Measurements from ENCODE around the gene MAML2.
"Not testable (repeated sequence)": the region's sequence is repeated elsewhere in the genome, so short reads cannot be mapped to it uniquely, and the experiment has no call there.

The MAML2 gene

GRCh38 chr11:96293109-96293508 is 49.9 kb downstream of the MAML2 start:
- no peak for DNase-seq (ENCODE audit: low read depth)

- DNase-seq (ENCODE audit: low read depth): no peak
These were observed 50.5 kb downstream of the MAML2 start for GRCh38 chr11:96292291-96293010.

- no peak for DNase-seq (ENCODE audit: low read depth)
These were observed 52.4 kb downstream of the MAML2 start for GRCh38 chr11:96290631-96291030.

GRCh38 chr11:96290031-96290430 is 53.0 kb downstream of the MAML2 start:
- DNase-seq (ENCODE audit: low read depth): no peak

GRCh38 chr11:96288915-96289314 is 54.1 kb downstream of the MAML2 start:
- DNase-seq (ENCODE audit: low read depth): no peak

GRCh38 chr11:96287822-96288439 is 55.1 kb downstream of the MAML2 start:
- no peak for DNase-seq (ENCODE audit: low read depth)

GRCh38 chr11:96285985-96286384 is 57.0 kb downstream of the MAML2 start:
- not testable (repeated sequence) for DNase-seq (ENCODE audit: low read depth)

- DNase-seq (ENCODE audit: low read depth): no peak
These were observed 58.1 kb downstream of the MAML2 start for GRCh38 chr11:96284917-96285316.

GRCh38 chr11:96284401-96284800 is 58.6 kb downstream of the MAML2 start:
- no peak for DNase-seq (ENCODE audit: low read depth)

- DNase-seq (ENCODE audit: low read depth): no peak
These were observed 60.3 kb downstream of the MAML2 start for GRCh38 chr11:96282625-96283220.

- no peak for DNase-seq (ENCODE audit: low read depth)
These were observed 62.6 kb downstream of the MAML2 start for GRCh38 chr11:96280444-96280843.

GRCh38 chr11:96279896-96280290 is 63.1 kb downstream of the MAML2 start:
- no peak for DNase-seq (ENCODE audit: low read depth)

- DNase-seq (ENCODE audit: low read depth): no peak
These were observed 63.7 kb downstream of the MAML2 start for GRCh38 chr11:96279018-96279895.

GRCh38 chr11:96278039-96278897 is 64.7 kb downstream of the MAML2 start:
- DNase-seq (ENCODE audit: low read depth): no peak

- DNase-seq (ENCODE audit: low read depth): no peak
These were observed 65.3 kb downstream of the MAML2 start for GRCh38 chr11:96277696-96278038.

- no peak for DNase-seq (ENCODE audit: low read depth)
These were observed 66.2 kb downstream of the MAML2 start for GRCh38 chr11:96276836-96277235.

- DNase-seq (ENCODE audit: low read depth): no peak
These were observed 67.0 kb downstream of the MAML2 start for GRCh38 chr11:96275801-96276594.

GRCh38 chr11:96273507-96273906 is 69.5 kb downstream of the MAML2 start:
- DNase-seq (ENCODE audit: low read depth): no peak

GRCh38 chr11:96272529-96273222 is 70.3 kb downstream of the MAML2 start:
- peak; percentile 51 for DNase-seq (ENCODE audit: low read depth)

GRCh38 chr11:96271777-96272176 is 71.2 kb downstream of the MAML2 start:
- no peak for DNase-seq (ENCODE audit: low read depth)
